GM12891 (cell line): Measurements from ENCODE around the gene MT1A.

Experiments
- POLR2A ChIP-seq: IDR thresholded peaks from 2 replicates; pipeline ENCODE4 v1.6.1; 2011; ENCODE audit warnings: low read depth, low read length, control low read depth
- POLR2AphosphoS5 ChIP-seq: IDR thresholded peaks from 2 replicates; pipeline ENCODE4 v1.6.1; 2011; ENCODE audit warnings: low read depth, low read length, control low read depth

GRCh38 chr16:56683424-56684172 is 45.1 kb downstream of the MT1A start:
- TF ChIP-seq POLR2AphosphoS5 (no peak), POLR2A (no peak)
